Measurements from ENCODE around the gene SLC25A45.
A peak's percentile ranks its signal among the peaks of the same experiment; 100 is the strongest.

The SLC25A45 gene

GRCh38 chr11:65429068-65429681 is 46.7 kb upstream of the SLC25A45 start:
- Histone ChIP-seq H3K27ac (peak overlapping the region in 1 of 2 donors; percentile 99), H3K27me3 (no peaks in the 10 kb centered on the region), H3K9me3 (no peaks in the 10 kb centered on the region), H3K4me3 (peak overlapping the region; percentile 67 to 97), H3K36me3 (peaks cover 51 to 69% (median 53%) of the 10 kb centered on the region in 3 donors), H3K4me1 (peaks cover 0 to 77% (median 34%) of the 10 kb centered on the region in 4 donors)
- peak in 1 of 2 experiments; percentile 16 for TF ChIP-seq CTCF (IDR thresholded peaks at IDR 0.05)
- intact Hi-C loops (cut with DNase I; ENCODE audit: low total_unique reads): no loop called here
- peak; percentile 33 to 64 for DNase-seq

- Histone ChIP-seq H3K4me3 (peak overlapping the region; percentile 67 to 97), H3K9me3 (no peaks in the 10 kb centered on the region), H3K4me1 (peaks cover 0 to 71% (median 30%) of the 10 kb centered on the region in 4 donors), H3K27me3 (no peaks in the 10 kb centered on the region), H3K36me3 (peaks cover 52 to 69% (median 54%) of the 10 kb centered on the region in 3 donors), H3K27ac (peak overlapping the region; percentile 94 to 99)
- peak; percentile 31 to 72 for DNase-seq
- no peak for TF ChIP-seq CTCF (IDR thresholded peaks at IDR 0.05)
- intact Hi-C loops (cut with DNase I; ENCODE audit: low total_unique reads): no loop called here
Observed at GRCh38 chr11:65428578-65429067, 46.2 kb upstream of the SLC25A45 start.

GRCh38 chr11:65427691-65428577 is 45.5 kb upstream of the SLC25A45 start:
- peaks cover 54 to 68% (median 58%) of the 10 kb centered on the region in 3 donors for H3K36me3 ChIP-seq
- H3K4me1 ChIP-seq: peaks cover 0 to 64% (median 29%) of the 10 kb centered on the region in 4 donors
- H3K27me3 ChIP-seq: no peaks in the 10 kb centered on the region
- peak; percentile 42 to 69 for DNase-seq
- peak overlapping the region; percentile 94 to 99 for H3K27ac ChIP-seq
- TF ChIP-seq CTCF (IDR thresholded peaks at IDR 0.05): peak in 1 of 2 experiments; percentile 8
- H3K4me3 ChIP-seq: peak overlapping the region; percentile 67 to 97
- intact Hi-C loops (cut with DNase I; ENCODE audit: low total_unique reads): no loop called here
- H3K9me3 ChIP-seq: no peaks in the 10 kb centered on the region

- H3K27me3 ChIP-seq: no peaks in the 10 kb centered on the region
- H3K36me3 ChIP-seq: peaks cover 53 to 61% (median 55%) of the 10 kb centered on the region in 3 donors
- DNase-seq: peak; percentile 43 to 75
- no peak for TF ChIP-seq CTCF (IDR thresholded peaks at IDR 0.05)
- peak overlapping the region; percentile 67 to 97 for H3K4me3 ChIP-seq
- peaks cover 0 to 56% (median 26%) of the 10 kb centered on the region in 4 donors for H3K4me1 ChIP-seq
- intact Hi-C loops (cut with DNase I; ENCODE audit: low total_unique reads): no loop called here
- peak overlapping the region; percentile 94 to 99 for H3K27ac ChIP-seq
- no peaks in the 10 kb centered on the region for H3K9me3 ChIP-seq
Observed at GRCh38 chr11:65426839-65427690, 44.6 kb upstream of the SLC25A45 start.
